Heart left ventricle (tissue), 16 donors: Measurements from ENCODE around the gene TAGAP. TPM values are rescaled to one million over a fixed set of nuclear protein-coding genes. Genes with fewer than 3 reads are reported as not detected.

Experiments
- ATAC-seq, 4 donors: fragments of 200-7000 bp; cut with Tn5 transposase; one replicate each; pipeline ENCODE4 v1.9.1; 2020 to 2022; ENCODE audit warnings: moderate library complexity in 4 of 4, mild to moderate bottlenecking in 3 of 4, moderate number of reproducible peaks in 1 of 4
- DNase-seq, 5 donors: peaks; one replicate each; pipeline ENCODE4 v3.0.0-alpha.2; 2020
- H3K27ac ChIP-seq, 12 donors: fragments of 200-600 bp; sonication (generic) in 4 of 12; one replicate each; pipeline versions ENCODE4 v1.5.0 to v1.8.0; 2016 to 2022; ENCODE audit warnings: mild to moderate bottlenecking in 2 of 12
- H3K27me3 ChIP-seq, 9 donors: fragments of 200-600 bp; sonication (generic) in 2 of 9; one replicate each; pipeline versions ENCODE4 v1.5.1 to v1.8.0; 2016 to 2022; ENCODE audit warnings: mild to moderate bottlenecking in 3 of 9
- H3K36me3 ChIP-seq, 9 donors: fragments of 200-600 bp; sonication (generic) in 2 of 9; one replicate each; pipeline versions ENCODE4 v1.5.0 to v1.8.0; 2018 to 2022; ENCODE audit warnings: mild to moderate bottlenecking in 2 of 9
- H3K4me1 ChIP-seq, 12 donors: fragments of 200-600 bp; sonication (generic) in 4 of 12; one replicate each; pipeline versions ENCODE4 v1.5.0 to v1.8.0; 2016 to 2022; ENCODE audit warnings: mild to moderate bottlenecking in 3 of 12
- H3K4me3 ChIP-seq, 12 donors: fragments of 200-600 bp; sonication (generic) in 4 of 12; one replicate each; pipeline versions ENCODE4 v1.5.0 to v1.8.0; 2017 to 2022; ENCODE audit warnings: mild to moderate bottlenecking in 9 of 12, moderate library complexity in 4 of 12
- H3K9me3 ChIP-seq, 12 donors: fragments of 200-600 bp; sonication (generic) in 4 of 12; one replicate each; pipeline versions ENCODE4 v1.5.0 to v1.8.0; 2016 to 2022; ENCODE audit warnings: mild to moderate bottlenecking in 1 of 12
- POLR2A ChIP-seq, 2 donors: fragments of 450-650 bp; IDR thresholded peaks; one replicate each; pipeline ENCODE4 v1.6.1; 2017; ENCODE audit warnings: antibody characterized with exemption in 2 of 2, mild to moderate bottlenecking in 2 of 2, moderate library complexity in 2 of 2
- WGBS, 4 donors: extraction: QIAGEN DNeasy Blood & Tissue Kit in 2 of 4; methylation state at CpG; one replicate each; pipeline versions ENCODE4 v1.1.5 to v1.1.7; 2013 to 2018; 5-methylcytosine and 5-hydroxymethylcytosine counted together
- intact Hi-C, 10 donors: fragments of 100-400 bp; cut with DNase I; formaldehyde crosslinking; loops; one replicate each; pipeline versions ENCODE4 v1.11.1 to v1.14.2; 2022
- long read RNA-seq, 3 donors: library from polyadenylated mRNA; unstranded; transcript quantifications; one replicate each; pipeline ENCODE4 v2.0.0, GENCODE V29; 2020 to 2021
- polyA plus RNA-seq, 2 donors: library from polyadenylated mRNA; stranded (reverse); fragments of 200-250 nt; gene quantifications; one replicate each; pipeline ENCODE4 v1.2.3, GENCODE V29; 2013
- total RNA-seq, 9 donors: library from RNA; depleted of rRNA in 2 of 9; stranded (reverse); fragments of >200 nt in 2 of 9; fragmentation: NEBNext Ultra II Directional in 3 of 9; extraction: Animal tissue kit (Norgen Biotek cat#: 25700) in 3 of 9; gene quantifications; one replicate each; pipeline versions ENCODE4 v1.1.0 to v1.2.4, GENCODE V29; 2016 to 2023
- TF ChIP-seq, protein P1 (sequence below), 12 donors: fragments of 200-600 bp; sonication (generic) in 4 of 12; IDR thresholded peaks; one replicate each; pipeline versions ENCODE4 v1.5.0 to v1.8.0; 2018 to 2022; ENCODE audit warnings: antibody characterized with exemption in 12 of 12, mild to moderate bottlenecking in 5 of 12
- donor health status: ischemic (EF 13 %, LVEDD 7.1; RV severe dilation, severe dysfunction).
- donor health status: healthy with polysubstance abuse.
- donor health status: DM: no; HTN: yes; CAD: no.
- donor health status: DM: no; HTN: no; CAD: no.
- donor health status: ischemic (EF 25% LVEDD 6.9; RV normal size, moderate dysfunction).
- donor health status: ischemic (EF 25% LVEDD 5.7; RV mildly dilated, moderate dysfunction).
- donor health status: healthy.
- donor health status: DM: yes; HTN: yes; CAD: no.
- donor health status: ischemic (EF 35%, LVEDD 5.7; RV mildly dilated, moderate dysfunction).
- donor health status: nonischemic (EF 11% LVEDD 7.7; RV severe dilation, severe dysfunction).
- donor health status: DM: yes; HTN: yes; CAD: no.
- donor health status: PGD.
- donor health status: ischemic (EF 29% LVEDD 5.4; RV normal size, mild dysfunction).
- donor health status: nonischemic (EF 23%, LVEDD 6.1; RV moderate dilation, normal function).

Gene TAGAP, protein sequence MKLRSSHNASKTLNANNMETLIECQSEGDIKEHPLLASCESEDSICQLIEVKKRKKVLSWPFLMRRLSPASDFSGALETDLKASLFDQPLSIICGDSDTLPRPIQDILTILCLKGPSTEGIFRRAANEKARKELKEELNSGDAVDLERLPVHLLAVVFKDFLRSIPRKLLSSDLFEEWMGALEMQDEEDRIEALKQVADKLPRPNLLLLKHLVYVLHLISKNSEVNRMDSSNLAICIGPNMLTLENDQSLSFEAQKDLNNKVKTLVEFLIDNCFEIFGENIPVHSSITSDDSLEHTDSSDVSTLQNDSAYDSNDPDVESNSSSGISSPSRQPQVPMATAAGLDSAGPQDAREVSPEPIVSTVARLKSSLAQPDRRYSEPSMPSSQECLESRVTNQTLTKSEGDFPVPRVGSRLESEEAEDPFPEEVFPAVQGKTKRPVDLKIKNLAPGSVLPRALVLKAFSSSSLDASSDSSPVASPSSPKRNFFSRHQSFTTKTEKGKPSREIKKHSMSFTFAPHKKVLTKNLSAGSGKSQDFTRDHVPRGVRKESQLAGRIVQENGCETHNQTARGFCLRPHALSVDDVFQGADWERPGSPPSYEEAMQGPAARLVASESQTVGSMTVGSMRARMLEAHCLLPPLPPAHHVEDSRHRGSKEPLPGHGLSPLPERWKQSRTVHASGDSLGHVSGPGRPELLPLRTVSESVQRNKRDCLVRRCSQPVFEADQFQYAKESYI
- total RNA-seq (1 to 10 TPM in 6 of 9 donors, under 1 TPM in 3; 0.51 to 9.3 (median 1.4) TPM), polyA plus RNA-seq (under 1 TPM; 0.23 to 0.32 TPM)
- long read RNA-seq, donor 1: 0 reads
- long read RNA-seq, donor 2, partial matches to known transcripts: 0 of 1 reads
- long read RNA-seq, donor 2, other reads (novel, unspliced or antisense): 0 of 1 reads
- long read RNA-seq, donor 3, partial matches to known transcripts: 0 of 1 reads
- long read RNA-seq, donor 3, other reads (novel, unspliced or antisense): 0 of 1 reads

DNA sequence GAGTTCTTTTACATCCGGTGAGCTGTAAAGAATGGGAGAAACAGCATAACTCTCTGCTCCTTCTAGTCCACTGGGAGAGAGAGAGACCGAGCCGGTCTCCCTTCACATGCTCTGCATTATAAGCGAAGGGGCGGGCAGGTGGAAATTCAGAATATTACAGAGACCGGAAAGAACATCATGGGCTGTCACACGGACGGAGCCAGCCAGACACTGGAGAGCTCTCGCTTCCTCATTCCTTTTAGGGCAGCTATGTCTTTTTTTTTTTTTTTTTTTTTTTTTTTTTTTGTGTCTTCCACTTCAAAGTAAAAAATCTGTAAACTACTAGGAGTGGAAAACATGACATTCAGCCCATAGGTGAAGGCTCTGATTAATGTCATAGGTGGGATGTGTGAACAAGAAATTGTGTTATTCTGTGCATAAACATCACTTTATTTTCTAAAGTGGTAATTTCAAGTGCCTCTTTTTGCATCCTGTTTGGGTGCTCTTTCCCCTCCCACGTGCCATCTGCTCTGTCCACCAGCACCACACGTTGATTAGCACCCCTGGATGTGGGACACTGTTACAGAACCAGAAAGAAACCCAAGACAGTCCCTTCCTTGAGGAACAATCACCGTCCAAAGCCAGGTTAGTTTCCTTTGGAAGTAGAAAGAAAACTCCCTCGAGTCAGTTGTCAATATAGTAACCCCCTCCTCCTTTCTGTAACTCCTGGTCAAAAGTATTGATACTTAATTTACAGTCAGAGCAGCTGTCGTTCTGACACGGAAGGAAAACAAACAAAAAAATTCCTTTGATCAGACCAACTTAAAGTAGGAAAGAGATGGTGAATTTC is at the start of gene TAGAP:
TAGAP (minus strand) TSS at position 93 of the 829 bp plus-strand sequence. CDS start 845 bp downstream, outside the sequence.
- TF ChIP-seq, protein P1, sequence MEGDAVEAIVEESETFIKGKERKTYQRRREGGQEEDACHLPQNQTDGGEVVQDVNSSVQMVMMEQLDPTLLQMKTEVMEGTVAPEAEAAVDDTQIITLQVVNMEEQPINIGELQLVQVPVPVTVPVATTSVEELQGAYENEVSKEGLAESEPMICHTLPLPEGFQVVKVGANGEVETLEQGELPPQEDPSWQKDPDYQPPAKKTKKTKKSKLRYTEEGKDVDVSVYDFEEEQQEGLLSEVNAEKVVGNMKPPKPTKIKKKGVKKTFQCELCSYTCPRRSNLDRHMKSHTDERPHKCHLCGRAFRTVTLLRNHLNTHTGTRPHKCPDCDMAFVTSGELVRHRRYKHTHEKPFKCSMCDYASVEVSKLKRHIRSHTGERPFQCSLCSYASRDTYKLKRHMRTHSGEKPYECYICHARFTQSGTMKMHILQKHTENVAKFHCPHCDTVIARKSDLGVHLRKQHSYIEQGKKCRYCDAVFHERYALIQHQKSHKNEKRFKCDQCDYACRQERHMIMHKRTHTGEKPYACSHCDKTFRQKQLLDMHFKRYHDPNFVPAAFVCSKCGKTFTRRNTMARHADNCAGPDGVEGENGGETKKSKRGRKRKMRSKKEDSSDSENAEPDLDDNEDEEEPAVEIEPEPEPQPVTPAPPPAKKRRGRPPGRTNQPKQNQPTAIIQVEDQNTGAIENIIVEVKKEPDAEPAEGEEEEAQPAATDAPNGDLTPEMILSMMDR (IDR thresholded peaks at IDR 0.05): no peak
- peak in 1 of 2 donors; percentile 33 for TF ChIP-seq POLR2A (IDR thresholded peaks at IDR 0.05)
- Histone ChIP-seq H3K27ac (peak within 1 kb of the TSS in 4 of 12 donors; percentile 35 to 90 (median 42)), H3K4me1 (peaks cover 0 to 41% (median 3%) of the 10 kb centered on the region in 12 donors), H3K9me3 (no peaks in the 10 kb centered on the region), H3K36me3 (peaks cover 0 to 21% (median 0%) of the 10 kb centered on the region in 9 donors), H3K4me3 (peak within 1 kb of the TSS in 9 of 12 donors; percentile 5 to 70 (median 35)), H3K27me3 (peaks cover 0 to 9% (median 0%) of the 10 kb centered on the region in 9 donors)
- peak; percentile 48 to 81 (median 64) for DNase-seq
- 37 to 58% (median 43%) methylated on average over 15 of the region's 15 CpGs for WGBS, 4 donors
- intact Hi-C loops: loop anchor here in 8 of 10 donors (5.0 to 10.0 kb wide), 5 partner anchors 38 to 90 kb away; no protein-coding TSS in a partner anchor
- ATAC-seq: peak; percentile 48 to 84 (median 76)

DNA sequence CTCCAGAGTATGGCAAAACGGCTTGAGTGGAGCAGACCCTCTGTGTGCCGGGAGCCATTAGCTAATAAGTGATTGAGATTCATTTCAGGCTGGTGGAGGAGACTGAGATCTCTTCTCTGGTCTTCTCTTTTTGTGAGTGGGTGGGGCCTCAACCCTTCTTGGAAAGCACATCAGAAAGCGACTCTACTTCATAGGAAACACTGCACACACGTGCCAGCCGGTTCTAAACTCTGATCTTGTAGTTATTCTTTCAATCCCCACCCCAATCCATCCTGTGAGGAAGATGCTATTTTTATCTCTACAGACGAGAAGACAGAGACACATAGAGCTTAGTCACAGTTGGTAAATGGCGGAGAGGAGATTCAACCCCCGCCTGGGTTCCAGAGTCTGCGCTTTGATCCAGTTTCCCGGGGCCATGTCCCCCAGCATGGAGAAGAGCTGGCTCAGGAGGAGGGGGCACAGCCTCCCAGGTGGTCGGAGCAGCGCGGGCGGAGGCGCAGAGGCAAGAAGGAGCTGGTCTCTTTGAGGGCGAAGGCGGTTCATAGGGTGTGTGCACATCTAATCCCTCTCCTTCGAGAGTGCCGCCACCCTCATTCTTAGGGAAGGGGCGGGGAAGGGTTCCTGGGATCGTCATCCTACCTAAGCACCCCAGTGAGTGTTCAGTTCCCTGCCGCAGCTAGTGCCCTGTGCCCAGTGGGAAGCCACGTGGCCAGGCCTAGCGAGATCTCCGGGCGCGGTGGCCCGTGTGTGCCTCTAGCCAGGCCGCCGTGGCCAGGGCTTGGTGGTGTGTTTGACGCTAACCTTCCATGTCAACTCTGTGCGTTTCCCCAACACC is 49.0 kb upstream of the TAGAP start:
- WGBS, 4 donors: 80 to 91% (median 88%) methylated on average over 28 to 32 of the region's 32 CpGs
- ATAC-seq: no peak
- no peak for DNase-seq

DNA sequence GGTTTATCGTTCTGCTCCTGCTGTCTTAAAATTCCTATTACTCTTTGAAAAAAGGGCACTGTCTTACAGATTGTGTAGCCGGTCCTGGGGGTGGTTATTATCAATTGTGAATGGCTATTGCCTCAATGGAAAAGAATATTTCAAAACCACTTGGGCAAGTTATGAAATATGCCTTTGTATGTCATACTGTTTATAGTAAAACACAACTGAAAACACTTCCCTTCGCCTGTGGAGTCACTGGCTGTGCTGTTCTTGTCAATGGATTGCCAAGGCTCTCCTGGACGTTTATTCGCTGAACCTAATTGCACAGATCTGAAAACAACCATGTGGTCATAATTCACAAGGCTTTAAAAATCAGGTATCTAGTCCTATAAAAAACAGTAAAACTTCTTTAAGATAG is 47.8 kb upstream of the TAGAP start:
- Histone ChIP-seq H3K27me3 (no peaks in the 10 kb centered on the region), H3K4me1 (peaks cover 0 to 9% (median 0%) of the 10 kb centered on the region in 12 donors), H3K27ac (peak overlapping the region in 1 of 12 donors; percentile 55), H3K4me3 (no peak overlapping the region), H3K36me3 (no peaks in the 10 kb centered on the region), H3K9me3 (no peaks in the 10 kb centered on the region)
- DNase-seq (no peak), ATAC-seq (no peak)
- intact Hi-C loops: no loop called here
- TF ChIP-seq, protein P1 (IDR thresholded peaks at IDR 0.05): no peak
- TF ChIP-seq POLR2A (IDR thresholded peaks at IDR 0.05): no peak
- 82 to 90% (median 84%) methylated on average over 5 of the region's 5 CpGs for WGBS, 4 donors

More for the DNA sequence above, 49.0 kb upstream of the TAGAP start:
- no peak overlapping the region for H3K27ac ChIP-seq
- TF ChIP-seq POLR2A (IDR thresholded peaks at IDR 0.05): no peak
- TF ChIP-seq, protein P1 (IDR thresholded peaks at IDR 0.05): no peak
- peaks cover 0 to 15% (median 0%) of the 10 kb centered on the region in 12 donors for H3K4me1 ChIP-seq
- H3K36me3 ChIP-seq: no peaks in the 10 kb centered on the region
- H3K27me3 ChIP-seq: no peaks in the 10 kb centered on the region
- no peaks in the 10 kb centered on the region for H3K9me3 ChIP-seq
- no peak overlapping the region for H3K4me3 ChIP-seq
- intact Hi-C loops: no loop called here
